HepG2 (cell line): ENCODE data around the gene SYNGR4. TPM values are rescaled to one million over a fixed set of nuclear protein-coding genes. Genes with fewer than 3 reads are reported as not detected.

ENCODE experiments used
- CBX5 ChIP-seq: sonication (generic); formaldehyde crosslinking; IDR thresholded peaks from 2 replicates; pipeline ENCODE4 v1.4.0; 2020; ENCODE audit warnings: missing genetic modification reagents, borderline replicate concordance
- CREB1 ChIP-seq, 2 experiments: fragments of 450-650 bp in 1 of 2; IDR thresholded peaks; 2 replicates each; pipeline ENCODE4 v1.6.1; 2016 to 2017; ENCODE audit warnings: control low read depth in 1 of 2, mild to moderate bottlenecking in 1 of 2, missing compliant biosample characterization in 1 of 2, missing genetic modification characterization in 1 of 2
- GATAD2A ChIP-seq: IDR thresholded peaks from 2 replicates; pipeline ENCODE4 v1.6.1; 2016
- KDM2A ChIP-seq: sonication (generic); formaldehyde crosslinking; IDR thresholded peaks from 2 replicates; pipeline ENCODE4 v1.4.0; 2020; ENCODE audit warnings: low read depth, missing genetic modification reagents, borderline replicate concordance
- KDM5B ChIP-seq: sonication (generic); formaldehyde crosslinking; IDR thresholded peaks from 2 replicates; pipeline ENCODE4 v1.4.0; 2020; ENCODE audit warnings: missing genetic modification reagents, mild to moderate bottlenecking, borderline replicate concordance
- SAFB2 ChIP-seq: sonication (generic); formaldehyde crosslinking; IDR thresholded peaks from 2 replicates; pipeline ENCODE4 v1.5.1; 2020; ENCODE audit warnings: missing genetic modification reagents, low read depth, mild to moderate bottlenecking, borderline replicate concordance
- SMC3 ChIP-seq: IDR thresholded peaks from 2 replicates; pipeline ENCODE4 v1.6.1; 2011; ENCODE audit warnings: low read length, improper control_type of control experiment
- SOX5 ChIP-seq: IDR thresholded peaks from 2 replicates; pipeline ENCODE4 v1.6.1; 2016; ENCODE audit warnings: borderline replicate concordance
- TARDBP ChIP-seq: sonication (generic); formaldehyde crosslinking; IDR thresholded peaks from 2 replicates; pipeline ENCODE4 v1.8.0; 2022; ENCODE audit warnings: mild to moderate bottlenecking, missing genetic modification reagents
- TCF7L2 ChIP-seq: IDR thresholded peaks from 2 replicates; pipeline ENCODE4 v1.6.1; 2011; ENCODE audit warnings: mild to moderate bottlenecking, low read depth, low read length, moderate library complexity
- TSC22D2 ChIP-seq: sonication (generic); formaldehyde crosslinking; IDR thresholded peaks from 2 replicates; pipeline ENCODE4 v1.5.1; 2020; ENCODE audit warnings: missing genetic modification reagents, mild to moderate bottlenecking, borderline replicate concordance
- ZFP90 ChIP-seq: sonication (generic); formaldehyde crosslinking; IDR thresholded peaks from 2 replicates; pipeline ENCODE4 v1.8.0; 2022; ENCODE audit warnings: missing genetic modification reagents, mild to moderate bottlenecking, inconsistent platforms, borderline replicate concordance
- ZNF547 ChIP-seq: sonication (generic); formaldehyde crosslinking; IDR thresholded peaks from 2 replicates; pipeline ENCODE4 v1.5.1; 2020; ENCODE audit warnings: mild to moderate bottlenecking, missing genetic modification reagents
- ZNF841 ChIP-seq: sonication (generic); formaldehyde crosslinking; IDR thresholded peaks from 2 replicates; pipeline ENCODE4 v1.8.1; 2023; ENCODE audit warnings: missing genetic modification reagents, borderline replicate concordance
- polyA plus RNA-seq, 8 experiments: library from polyadenylated mRNA; depleted of rRNA in 3 of 8; stranded (reverse) in 7 of 8; unstranded in 1 of 8; fragments of >200 nt; fragmentation: Illumina TruSeq in 4 of 8; extraction: Trizol in 4 of 8; gene quantifications; 2 replicates each; pipeline versions ENCODE4 v1.2.1 to v1.2.3, GENCODE V29; 2011 to 2016; ENCODE audit warnings: low read depth in 4 of 8, missing spikeins in 1 of 8, mixed read lengths in 1 of 8; ENCODE audit not compliant: insufficient read depth in 1 of 8
- total RNA-seq, 5 experiments: library from RNA; depleted of rRNA; stranded (reverse); fragments of >200 nt; fragmentation: Illumina TruSeq; extraction: Trizol; gene quantifications; 2 replicates each; pipeline ENCODE4 v1.2.3, GENCODE V29; 2016; ENCODE audit warnings: low read depth in 1 of 5
- TF ChIP-seq, protein P1 (sequence below): sonication (generic); formaldehyde crosslinking; IDR thresholded peaks from 2 replicates; pipeline ENCODE4; 2020; ENCODE audit warnings: missing genetic modification reagents, mild to moderate bottlenecking, borderline replicate concordance
- TF ChIP-seq, protein P2 (sequence below), 2 experiments: fragments of 450-650 bp in 1 of 2; sonication (generic) in 1 of 2; formaldehyde crosslinking in 1 of 2; IDR thresholded peaks; 2 replicates each; pipeline versions ENCODE4 v1.6.1 to v1.8.0; 2016 to 2022; ENCODE audit warnings: antibody characterized with exemption in 1 of 2, mild to moderate bottlenecking in 1 of 2, missing genetic modification reagents in 1 of 2

SYNGR4 gene
- total and polyA plus RNA-seq, 2 of the 13 experiments (the other 11 are each of a cell fraction or from before 2014, with no cell fraction given) = not detected

DNA sequence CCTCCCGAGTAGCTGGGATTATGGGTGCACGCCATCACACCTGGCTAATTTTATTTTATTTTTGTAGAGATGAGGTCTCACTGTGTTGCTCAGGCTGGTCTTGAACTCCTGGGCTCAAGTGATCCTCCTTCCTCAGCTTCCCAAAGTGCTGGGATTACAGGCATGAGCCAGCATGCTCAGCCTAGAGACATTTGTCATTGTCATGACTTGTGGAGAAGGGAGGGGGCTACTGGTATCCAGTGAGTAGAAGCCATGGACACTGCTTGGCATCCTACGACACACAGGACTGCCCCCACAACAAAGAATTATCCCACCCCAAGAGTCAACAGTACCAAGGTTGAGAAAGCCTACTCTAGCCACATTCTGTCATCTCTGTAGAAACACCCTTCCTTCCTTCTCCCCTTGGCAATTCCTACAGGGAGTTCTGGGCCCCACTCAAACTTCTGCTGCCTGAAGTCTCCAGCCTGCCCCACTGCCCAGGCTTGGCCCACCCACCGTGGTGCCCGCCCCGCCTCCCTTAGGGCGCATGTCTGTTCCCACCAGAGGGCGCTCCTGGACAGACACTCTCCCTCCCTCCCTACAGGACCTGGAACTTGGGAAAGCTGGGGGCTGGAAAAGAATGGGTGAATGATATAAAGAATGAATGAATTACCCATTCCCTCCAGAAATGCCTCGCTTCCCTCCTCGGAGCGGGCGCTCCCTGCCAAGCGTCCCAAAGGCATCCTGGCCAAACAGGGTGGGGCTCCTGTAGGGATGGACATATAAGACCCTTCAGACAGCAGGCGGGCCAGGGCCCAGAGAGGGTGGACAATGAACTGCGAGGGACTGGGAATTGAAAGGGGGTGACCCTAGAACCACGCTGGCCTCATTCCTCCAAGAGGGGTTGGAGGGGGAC is 44.3 kb upstream of the SYNGR4 start (continued):
- TF ChIP-seq, protein P1, sequence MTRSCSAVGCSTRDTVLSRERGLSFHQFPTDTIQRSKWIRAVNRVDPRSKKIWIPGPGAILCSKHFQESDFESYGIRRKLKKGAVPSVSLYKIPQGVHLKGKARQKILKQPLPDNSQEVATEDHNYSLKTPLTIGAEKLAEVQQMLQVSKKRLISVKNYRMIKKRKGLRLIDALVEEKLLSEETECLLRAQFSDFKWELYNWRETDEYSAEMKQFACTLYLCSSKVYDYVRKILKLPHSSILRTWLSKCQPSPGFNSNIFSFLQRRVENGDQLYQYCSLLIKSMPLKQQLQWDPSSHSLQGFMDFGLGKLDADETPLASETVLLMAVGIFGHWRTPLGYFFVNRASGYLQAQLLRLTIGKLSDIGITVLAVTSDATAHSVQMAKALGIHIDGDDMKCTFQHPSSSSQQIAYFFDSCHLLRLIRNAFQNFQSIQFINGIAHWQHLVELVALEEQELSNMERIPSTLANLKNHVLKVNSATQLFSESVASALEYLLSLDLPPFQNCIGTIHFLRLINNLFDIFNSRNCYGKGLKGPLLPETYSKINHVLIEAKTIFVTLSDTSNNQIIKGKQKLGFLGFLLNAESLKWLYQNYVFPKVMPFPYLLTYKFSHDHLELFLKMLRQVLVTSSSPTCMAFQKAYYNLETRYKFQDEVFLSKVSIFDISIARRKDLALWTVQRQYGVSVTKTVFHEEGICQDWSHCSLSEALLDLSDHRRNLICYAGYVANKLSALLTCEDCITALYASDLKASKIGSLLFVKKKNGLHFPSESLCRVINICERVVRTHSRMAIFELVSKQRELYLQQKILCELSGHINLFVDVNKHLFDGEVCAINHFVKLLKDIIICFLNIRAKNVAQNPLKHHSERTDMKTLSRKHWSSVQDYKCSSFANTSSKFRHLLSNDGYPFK = 0 out of 2 replicates have a peak, but pooled peaks have one; percentile 29
- 0 out of 2 replicates have a peak, but pooled peaks have one; percentile 15 for TF ChIP-seq SOX5 (CRISPR knock-in tag)
- no peak for TF ChIP-seq TCF7L2
- 0 out of 2 replicates have a peak, but pooled peaks have one; percentile 31 for TF ChIP-seq ZNF547 (CRISPR knock-in tag)
- TF ChIP-seq SMC3 = peak; percentile 60
- no peak for TF ChIP-seq ZNF841
- TF ChIP-seq KDM2A (CRISPR knock-in tag) = peak; percentile 64; the same call in 1 of the 2 replicates
- no peak for TF ChIP-seq TARDBP (CRISPR knock-in tag)
- TF ChIP-seq CREB1 (IDR thresholded peaks at IDR 0.05) = no peak
- no peak for TF ChIP-seq CREB1 (CRISPR knock-in tag; IDR thresholded peaks at IDR 0.05)
- TF ChIP-seq KDM5B (CRISPR knock-in tag) = peak; percentile 69; the same call in 1 of the 2 replicates
- TF ChIP-seq CBX5 (CRISPR knock-in tag) = no peak
- TF ChIP-seq SAFB2 (CRISPR knock-in tag) = no peak
- TF ChIP-seq, protein P2, sequence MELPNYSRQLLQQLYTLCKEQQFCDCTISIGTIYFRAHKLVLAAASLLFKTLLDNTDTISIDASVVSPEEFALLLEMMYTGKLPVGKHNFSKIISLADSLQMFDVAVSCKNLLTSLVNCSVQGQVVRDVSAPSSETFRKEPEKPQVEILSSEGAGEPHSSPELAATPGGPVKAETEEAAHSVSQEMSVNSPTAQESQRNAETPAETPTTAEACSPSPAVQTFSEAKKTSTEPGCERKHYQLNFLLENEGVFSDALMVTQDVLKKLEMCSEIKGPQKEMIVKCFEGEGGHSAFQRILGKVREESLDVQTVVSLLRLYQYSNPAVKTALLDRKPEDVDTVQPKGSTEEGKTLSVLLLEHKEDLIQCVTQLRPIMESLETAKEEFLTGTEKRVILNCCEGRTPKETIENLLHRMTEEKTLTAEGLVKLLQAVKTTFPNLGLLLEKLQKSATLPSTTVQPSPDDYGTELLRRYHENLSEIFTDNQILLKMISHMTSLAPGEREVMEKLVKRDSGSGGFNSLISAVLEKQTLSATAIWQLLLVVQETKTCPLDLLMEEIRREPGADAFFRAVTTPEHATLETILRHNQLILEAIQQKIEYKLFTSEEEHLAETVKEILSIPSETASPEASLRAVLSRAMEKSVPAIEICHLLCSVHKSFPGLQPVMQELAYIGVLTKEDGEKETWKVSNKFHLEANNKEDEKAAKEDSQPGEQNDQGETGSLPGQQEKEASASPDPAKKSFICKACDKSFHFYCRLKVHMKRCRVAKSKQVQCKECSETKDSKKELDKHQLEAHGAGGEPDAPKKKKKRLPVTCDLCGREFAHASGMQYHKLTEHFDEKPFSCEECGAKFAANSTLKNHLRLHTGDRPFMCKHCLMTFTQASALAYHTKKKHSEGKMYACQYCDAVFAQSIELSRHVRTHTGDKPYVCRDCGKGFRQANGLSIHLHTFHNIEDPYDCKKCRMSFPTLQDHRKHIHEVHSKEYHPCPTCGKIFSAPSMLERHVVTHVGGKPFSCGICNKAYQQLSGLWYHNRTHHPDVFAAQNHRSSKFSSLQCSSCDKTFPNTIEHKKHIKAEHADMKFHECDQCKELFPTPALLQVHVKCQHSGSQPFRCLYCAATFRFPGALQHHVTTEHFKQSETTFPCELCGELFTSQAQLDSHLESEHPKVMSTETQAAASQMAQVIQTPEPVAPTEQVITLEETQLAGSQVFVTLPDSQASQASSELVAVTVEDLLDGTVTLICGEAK (IDR thresholded peaks at IDR 0.05) = no peak
- TF ChIP-seq, protein P2 (CRISPR knock-in tag; IDR thresholded peaks at IDR 0.05) = 0 out of 2 replicates have a peak, but pooled peaks have one; percentile 13
- TF ChIP-seq TSC22D2 (CRISPR knock-in tag) = peak; percentile 74; the same call in 1 of the 2 replicates
- TF ChIP-seq ZFP90 = 0 out of 2 replicates have a peak, but pooled peaks have one; percentile 54
- peak; percentile 68; the same call in 1 of the 2 replicates for TF ChIP-seq GATAD2A (CRISPR knock-in tag)
